ENCODE results near the gene GORASP2.

Gene GORASP2

DNA sequence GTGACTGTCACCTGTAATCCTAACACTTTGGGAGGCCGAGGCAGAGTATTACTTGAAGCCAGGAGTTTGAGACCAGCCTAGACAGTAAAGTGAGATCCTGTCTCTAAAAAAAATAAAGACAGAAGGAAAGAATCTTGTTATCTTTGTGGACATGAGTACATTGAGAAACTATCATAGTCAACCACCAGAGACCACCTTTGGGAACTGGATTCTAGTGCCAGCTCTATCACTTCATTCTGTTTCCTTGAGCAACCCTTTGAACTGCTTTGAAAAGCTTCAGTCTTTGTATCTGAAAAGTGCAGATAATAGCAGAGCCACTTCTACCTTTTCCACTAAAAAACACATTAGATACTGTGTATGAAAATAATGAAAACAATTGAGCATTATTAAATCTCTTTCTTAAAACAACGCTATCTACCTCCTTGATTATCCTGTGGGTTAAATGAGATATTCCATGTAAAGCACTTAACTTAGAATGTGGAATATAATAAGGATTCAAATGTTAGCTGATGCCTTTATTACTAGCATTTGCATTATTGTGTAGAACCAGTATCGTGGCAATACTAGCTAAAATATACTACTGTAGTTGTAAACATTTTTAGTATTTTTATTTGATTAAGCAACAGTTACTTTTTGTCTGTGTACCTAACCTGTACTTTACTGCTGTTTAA, 8.8 kb downstream of the GORASP2 start:
- no peak for ATAC-seq
- TF ChIP-seq CSDC2 (CRISPR knock-in tag; IDR thresholded peaks at IDR 0.05), result no peak
- TF ChIP-seq ZNF565 (CRISPR knock-in tag; conservative IDR thresholded peaks at IDR 0.05; ENCODE audit: low read depth), result no peak
- TF ChIP-seq SNAI2 (CRISPR knock-in tag; IDR thresholded peaks at IDR 0.05), result no peak
- TF ChIP-seq, protein P1, sequence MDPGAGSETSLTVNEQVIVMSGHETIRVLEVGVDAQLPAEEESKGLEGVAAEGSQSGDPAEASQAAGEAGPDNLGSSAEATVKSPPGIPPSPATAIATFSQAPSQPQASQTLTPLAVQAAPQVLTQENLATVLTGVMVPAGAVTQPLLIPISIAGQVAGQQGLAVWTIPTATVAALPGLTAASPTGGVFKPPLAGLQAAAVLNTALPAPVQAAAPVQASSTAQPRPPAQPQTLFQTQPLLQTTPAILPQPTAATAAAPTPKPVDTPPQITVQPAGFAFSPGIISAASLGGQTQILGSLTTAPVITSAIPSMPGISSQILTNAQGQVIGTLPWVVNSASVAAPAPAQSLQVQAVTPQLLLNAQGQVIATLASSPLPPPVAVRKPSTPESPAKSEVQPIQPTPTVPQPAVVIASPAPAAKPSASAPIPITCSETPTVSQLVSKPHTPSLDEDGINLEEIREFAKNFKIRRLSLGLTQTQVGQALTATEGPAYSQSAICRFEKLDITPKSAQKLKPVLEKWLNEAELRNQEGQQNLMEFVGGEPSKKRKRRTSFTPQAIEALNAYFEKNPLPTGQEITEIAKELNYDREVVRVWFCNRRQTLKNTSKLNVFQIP (CRISPR knock-in tag; IDR thresholded peaks at IDR 0.05; ENCODE audit: borderline replicate concordance, low read depth), result no peak
- no peak for TF ChIP-seq ZC3H10 (CRISPR knock-in tag; IDR thresholded peaks at IDR 0.05)
- TF ChIP-seq OSR1 (CRISPR knock-in tag; IDR thresholded peaks at IDR 0.05), result no peak
- TF ChIP-seq ESRRG (CRISPR knock-in tag; IDR thresholded peaks at IDR 0.05), result no peak
- no peak for TF ChIP-seq ISL1 (CRISPR knock-in tag; IDR thresholded peaks at IDR 0.05)
- TF ChIP-seq TSHZ2 (CRISPR knock-in tag; IDR thresholded peaks at IDR 0.05), result no peak
- TF ChIP-seq RARB (CRISPR knock-in tag; IDR thresholded peaks at IDR 0.05), result no peak
- no peak for TF ChIP-seq BACH2 (CRISPR knock-in tag; IDR thresholded peaks at IDR 0.05; ENCODE audit: borderline replicate concordance)
- TF ChIP-seq PATZ1 (CRISPR knock-in tag; IDR thresholded peaks at IDR 0.05; ENCODE audit: borderline replicate concordance), result no peak

DNA sequence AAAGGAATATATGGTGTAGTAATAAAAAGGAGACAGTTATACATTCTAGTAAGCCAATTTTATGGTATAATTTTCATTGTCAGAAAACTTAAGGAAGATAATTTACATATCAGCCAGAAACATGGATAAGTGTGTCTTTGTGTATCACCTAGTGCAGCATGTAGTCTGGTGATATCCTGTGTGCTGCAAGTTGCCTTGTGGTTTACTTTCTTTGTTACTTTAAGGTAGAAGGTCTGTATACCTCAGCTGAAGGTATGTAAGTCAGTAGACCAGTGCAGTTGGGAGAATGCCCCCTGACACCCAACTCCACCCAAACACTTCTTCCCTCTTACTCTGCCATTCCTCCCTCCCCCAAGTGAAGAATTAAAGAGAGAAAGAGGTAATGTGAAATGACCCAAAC, 11.0 kb downstream of the GORASP2 start:
- no peak for ATAC-seq
- TF ChIP-seq, protein P2, sequence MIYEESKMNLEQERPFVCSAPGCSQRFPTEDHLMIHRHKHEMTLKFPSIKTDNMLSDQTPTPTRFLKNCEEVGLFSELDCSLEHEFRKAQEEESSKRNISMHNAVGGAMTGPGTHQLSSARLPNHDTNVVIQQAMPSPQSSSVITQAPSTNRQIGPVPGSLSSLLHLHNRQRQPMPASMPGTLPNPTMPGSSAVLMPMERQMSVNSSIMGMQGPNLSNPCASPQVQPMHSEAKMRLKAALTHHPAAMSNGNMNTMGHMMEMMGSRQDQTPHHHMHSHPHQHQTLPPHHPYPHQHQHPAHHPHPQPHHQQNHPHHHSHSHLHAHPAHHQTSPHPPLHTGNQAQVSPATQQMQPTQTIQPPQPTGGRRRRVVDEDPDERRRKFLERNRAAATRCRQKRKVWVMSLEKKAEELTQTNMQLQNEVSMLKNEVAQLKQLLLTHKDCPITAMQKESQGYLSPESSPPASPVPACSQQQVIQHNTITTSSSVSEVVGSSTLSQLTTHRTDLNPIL (CRISPR knock-in tag; IDR thresholded peaks at IDR 0.05; ENCODE audit: low read depth), result no peak

DNA sequence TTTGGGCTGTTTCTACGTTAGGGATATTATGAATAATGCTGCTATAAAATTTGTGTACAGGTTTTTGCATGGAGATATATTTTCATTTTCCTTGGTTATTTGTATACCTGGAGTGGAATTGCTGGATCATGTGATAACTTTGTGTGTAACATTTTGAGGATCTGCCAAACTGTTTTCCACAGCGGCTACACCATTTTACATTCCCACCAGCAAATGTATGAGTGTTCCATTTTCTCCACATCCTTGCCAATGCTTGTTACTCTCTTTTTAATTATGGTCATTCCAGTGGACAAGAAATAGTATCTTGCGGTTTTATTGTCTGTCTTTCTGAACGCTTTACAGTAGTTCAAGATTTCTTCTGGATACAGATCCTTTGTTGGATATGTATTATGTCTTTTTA, 13.6 kb downstream of the GORASP2 start:
- no peak for ATAC-seq
- TF ChIP-seq ISL1 (CRISPR knock-in tag; IDR thresholded peaks at IDR 0.05), result no peak
- TF ChIP-seq ZNF70 (CRISPR knock-in tag; IDR thresholded peaks at IDR 0.05), result no peak
- no peak for TF ChIP-seq SNAI2 (CRISPR knock-in tag; IDR thresholded peaks at IDR 0.05)
- no peak for TF ChIP-seq PPARA (CRISPR knock-in tag; IDR thresholded peaks at IDR 0.05; ENCODE audit: borderline replicate concordance)
- TF ChIP-seq RARB (CRISPR knock-in tag; IDR thresholded peaks at IDR 0.05), result no peak
- no peak for TF ChIP-seq ZC3H10 (CRISPR knock-in tag; IDR thresholded peaks at IDR 0.05)
- no peak for TF ChIP-seq TSHZ2 (CRISPR knock-in tag; IDR thresholded peaks at IDR 0.05)
- no peak for TF ChIP-seq GLIS3 (CRISPR knock-in tag; IDR thresholded peaks at IDR 0.05)
- TF ChIP-seq ZFP30 (CRISPR knock-in tag; IDR thresholded peaks at IDR 0.05), result no peak
- TF ChIP-seq CSDC2 (CRISPR knock-in tag; IDR thresholded peaks at IDR 0.05), result no peak
- TF ChIP-seq CSRNP3 (CRISPR knock-in tag; IDR thresholded peaks at IDR 0.05), result no peak
- no peak for TF ChIP-seq ZNF565 (CRISPR knock-in tag; conservative IDR thresholded peaks at IDR 0.05; ENCODE audit: low read depth)
- TF ChIP-seq, protein P2 (CRISPR knock-in tag; IDR thresholded peaks at IDR 0.05; ENCODE audit: low read depth), result no peak
- TF ChIP-seq, protein P1 (CRISPR knock-in tag; IDR thresholded peaks at IDR 0.05; ENCODE audit: borderline replicate concordance, low read depth), result no peak
- TF ChIP-seq ARNTL (CRISPR knock-in tag; IDR thresholded peaks at IDR 0.05; ENCODE audit: borderline replicate concordance, low read depth), result no peak
